ENCODE results near the gene RPP14. TPM values are rescaled to one million over a fixed set of nuclear protein-coding genes. Genes with fewer than 3 reads are reported as not detected.

The RPP14 gene
- total and polyA plus RNA-seq, 2 of the 4 experiments (the other 2 are of a cell fraction), result 6.6 to 7.8 TPM

GRCh38 chr3:58326267-58326900, 20.3 kb downstream of the RPP14 start (continued):
- TF ChIP-seq, protein P1, sequence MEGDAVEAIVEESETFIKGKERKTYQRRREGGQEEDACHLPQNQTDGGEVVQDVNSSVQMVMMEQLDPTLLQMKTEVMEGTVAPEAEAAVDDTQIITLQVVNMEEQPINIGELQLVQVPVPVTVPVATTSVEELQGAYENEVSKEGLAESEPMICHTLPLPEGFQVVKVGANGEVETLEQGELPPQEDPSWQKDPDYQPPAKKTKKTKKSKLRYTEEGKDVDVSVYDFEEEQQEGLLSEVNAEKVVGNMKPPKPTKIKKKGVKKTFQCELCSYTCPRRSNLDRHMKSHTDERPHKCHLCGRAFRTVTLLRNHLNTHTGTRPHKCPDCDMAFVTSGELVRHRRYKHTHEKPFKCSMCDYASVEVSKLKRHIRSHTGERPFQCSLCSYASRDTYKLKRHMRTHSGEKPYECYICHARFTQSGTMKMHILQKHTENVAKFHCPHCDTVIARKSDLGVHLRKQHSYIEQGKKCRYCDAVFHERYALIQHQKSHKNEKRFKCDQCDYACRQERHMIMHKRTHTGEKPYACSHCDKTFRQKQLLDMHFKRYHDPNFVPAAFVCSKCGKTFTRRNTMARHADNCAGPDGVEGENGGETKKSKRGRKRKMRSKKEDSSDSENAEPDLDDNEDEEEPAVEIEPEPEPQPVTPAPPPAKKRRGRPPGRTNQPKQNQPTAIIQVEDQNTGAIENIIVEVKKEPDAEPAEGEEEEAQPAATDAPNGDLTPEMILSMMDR (conservative IDR thresholded peaks at IDR 0.05; ENCODE audit: low read depth, low read length), result no peak
- TF ChIP-seq SMC3 (IDR thresholded peaks at IDR 0.05; ENCODE audit: low read depth, low read length) (no peak), POLR2A (IDR thresholded peaks at IDR 0.05; ENCODE audit: low read depth, low read length) (no peak)
